Subcutaneous adipose tissue (tissue), 4 donors: ENCODE results near the gene SLC1A5. TPM values are rescaled to one million over a fixed set of nuclear protein-coding genes. Genes with fewer than 3 reads are reported as not detected.

Experiments
- CTCF ChIP-seq: fragments of 450-650 bp; IDR thresholded peaks from one replicate; pipeline ENCODE4 v1.5.1; 2016; ENCODE audit warnings: low read depth, mild to moderate bottlenecking, control low read depth, antibody characterized with exemption, moderate library complexity
- total RNA-seq, 4 donors: library from RNA; depleted of rRNA; stranded (reverse); fragments of >200 nt; gene quantifications; one replicate each; pipeline ENCODE4 v1.1.0, GENCODE V29; 2016

SLC1A5 gene
- total RNA-seq, 4 donors from 2014 or later, result 63.3 to 185 (median 100) TPM

- no peak for TF ChIP-seq CTCF
Observed at GRCh38 chr19:46732172-46732938, 56.0 kb downstream of the SLC1A5 start.

GRCh38 chr19:46731584-46731983 is 56.8 kb downstream of the SLC1A5 start:
- TF ChIP-seq CTCF, result no peak

GRCh38 chr19:46731007-46731501 is 57.3 kb downstream of the SLC1A5 start:
- TF ChIP-seq CTCF, result no peak

- TF ChIP-seq CTCF, result no peak
Observed at GRCh38 chr19:46730595-46730994, 57.8 kb downstream of the SLC1A5 start.

- TF ChIP-seq CTCF, result no peak
Observed at GRCh38 chr19:46730187-46730586, 58.2 kb downstream of the SLC1A5 start.

GRCh38 chr19:46729696-46730095 is 58.7 kb downstream of the SLC1A5 start:
- no peak for TF ChIP-seq CTCF

- no peak for TF ChIP-seq CTCF
Observed at GRCh38 chr19:46728693-46729339, 59.6 kb downstream of the SLC1A5 start.
